GM21786 (cell line): ENCODE measurements around the gene ABCA2.

Experiments used
- ATAC-seq: cut with Tn5 transposase; IDR thresholded peaks from one replicate; pipeline ENCODE4 v1.9.1; 2021; ENCODE audit not compliant: unreplicated experiment

The ABCA2 gene

DNA sequence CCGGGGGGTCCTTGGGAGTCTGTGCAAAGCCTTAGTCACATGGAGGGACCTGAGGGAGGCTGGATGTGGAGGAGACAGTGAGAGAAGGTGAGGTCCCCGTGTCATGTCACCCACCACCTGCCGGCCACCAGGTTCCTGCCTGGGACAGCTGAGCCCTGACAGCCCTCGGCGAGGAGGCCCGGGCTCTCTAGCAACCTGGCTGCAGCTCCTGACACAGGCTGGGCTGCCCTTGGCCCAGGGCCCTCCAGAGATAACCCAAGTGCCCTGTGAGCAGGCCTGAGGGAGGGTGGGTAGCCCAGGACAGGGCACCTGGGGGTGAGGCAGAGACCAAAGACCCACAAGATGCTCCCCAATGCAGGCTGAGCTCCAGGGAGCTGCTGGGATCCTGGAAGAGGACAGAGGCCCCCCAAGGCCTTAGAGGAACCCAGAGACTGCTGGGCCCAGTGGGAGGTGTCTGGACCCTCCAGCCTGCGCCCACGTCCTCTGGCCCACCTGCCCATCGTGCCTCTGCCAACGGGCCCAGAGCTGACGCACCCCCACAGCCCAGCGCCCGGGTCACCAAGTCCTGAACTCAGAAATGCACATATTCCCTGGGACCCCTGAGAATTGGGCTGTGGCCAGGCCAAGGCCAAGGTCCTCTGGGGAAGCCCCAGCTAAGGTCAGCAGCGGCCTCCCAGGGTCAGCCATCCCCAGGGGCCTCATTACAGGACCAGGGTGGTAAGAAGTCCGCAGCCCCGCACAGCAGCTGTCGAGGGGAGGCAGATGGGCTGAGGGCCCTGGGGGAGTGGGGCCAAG lies 59.5 kb downstream of the ABCA2 start:
- ATAC-seq = no peak

- ATAC-seq = no peak
Measured at GRCh38 chr9:136965771-136966484, 62.1 kb downstream of the ABCA2 start.

- ATAC-seq = no peak
Measured at GRCh38 chr9:136964833-136965422, 63.1 kb downstream of the ABCA2 start.

DNA sequence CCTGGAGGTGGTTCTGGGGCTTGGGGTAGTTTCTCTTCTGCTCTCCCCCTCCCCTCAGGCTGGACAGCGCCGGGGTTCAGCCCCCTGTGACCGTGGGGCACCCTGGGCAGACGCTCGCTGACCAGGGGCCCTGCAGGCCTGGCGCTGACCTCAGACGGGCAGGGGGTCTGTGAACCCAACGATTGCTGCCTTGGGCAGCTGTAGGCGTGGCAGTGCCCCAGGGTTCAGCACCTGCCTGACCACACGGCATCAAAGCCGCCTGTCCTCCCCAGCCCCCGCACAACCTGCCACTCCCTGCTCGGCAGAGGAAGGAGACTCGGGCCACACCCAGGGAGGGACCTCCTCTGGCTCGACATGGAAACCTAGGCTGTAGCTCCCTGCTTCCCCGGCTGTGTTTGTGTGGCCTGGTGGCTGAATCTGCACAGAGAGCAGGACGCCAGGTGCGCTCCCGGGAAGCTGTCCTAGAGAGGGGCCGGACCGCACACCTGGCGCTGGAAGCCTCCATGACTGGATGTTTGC lies 63.8 kb downstream of the ABCA2 start:
- no peak for ATAC-seq

- no peak for ATAC-seq
Measured at GRCh38 chr9:136963751-136964150, 64.3 kb downstream of the ABCA2 start.

- ATAC-seq = no peak
Measured at GRCh38 chr9:136963341-136963740, 64.7 kb downstream of the ABCA2 start.

DNA sequence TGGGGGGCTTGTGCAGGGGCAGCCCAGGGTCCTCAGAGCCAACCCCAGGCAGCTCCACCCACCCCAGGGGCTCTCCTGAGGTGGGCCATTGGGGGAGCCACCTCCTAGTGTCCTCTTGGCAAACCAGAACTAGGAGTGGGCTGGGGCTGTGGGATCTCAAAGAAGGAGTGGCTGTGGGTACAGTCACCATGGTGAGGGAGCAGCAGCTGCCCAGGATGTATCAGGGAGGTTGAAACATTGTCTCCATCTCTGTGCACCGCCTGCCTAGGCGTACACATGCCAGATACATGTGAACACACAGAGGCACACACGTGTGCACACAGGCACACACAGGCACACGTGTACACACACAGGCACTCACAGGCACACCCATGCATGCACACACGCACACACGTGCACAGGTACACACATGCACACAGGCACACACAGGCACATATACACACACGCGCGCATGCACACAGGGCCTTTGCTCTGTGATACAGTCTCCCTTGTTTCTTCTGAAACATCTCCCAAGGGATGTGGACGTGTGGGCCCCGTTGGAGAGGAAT lies 65.3 kb downstream of the ABCA2 start:
- no peak for ATAC-seq

DNA sequence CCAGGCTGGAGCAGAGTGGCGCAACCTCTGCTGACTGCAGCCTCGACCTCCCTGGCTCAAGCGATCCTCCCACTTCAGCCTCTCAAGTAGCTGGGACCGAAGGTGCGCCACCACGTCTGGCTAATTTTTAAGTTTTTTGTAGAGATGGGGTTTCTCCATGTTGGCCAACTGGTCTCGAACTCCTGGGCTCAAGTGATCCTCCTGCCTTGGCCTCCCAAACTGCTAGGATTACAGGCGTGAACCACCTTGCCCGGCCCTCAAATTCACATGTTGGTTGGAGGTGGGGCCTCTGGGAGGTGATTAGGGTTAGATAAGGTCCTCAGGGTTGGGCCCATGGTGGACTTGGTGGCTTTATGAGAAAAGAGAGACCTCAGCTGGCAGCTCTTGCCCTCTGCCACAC lies 65.9 kb downstream of the ABCA2 start:
- no peak for ATAC-seq

DNA sequence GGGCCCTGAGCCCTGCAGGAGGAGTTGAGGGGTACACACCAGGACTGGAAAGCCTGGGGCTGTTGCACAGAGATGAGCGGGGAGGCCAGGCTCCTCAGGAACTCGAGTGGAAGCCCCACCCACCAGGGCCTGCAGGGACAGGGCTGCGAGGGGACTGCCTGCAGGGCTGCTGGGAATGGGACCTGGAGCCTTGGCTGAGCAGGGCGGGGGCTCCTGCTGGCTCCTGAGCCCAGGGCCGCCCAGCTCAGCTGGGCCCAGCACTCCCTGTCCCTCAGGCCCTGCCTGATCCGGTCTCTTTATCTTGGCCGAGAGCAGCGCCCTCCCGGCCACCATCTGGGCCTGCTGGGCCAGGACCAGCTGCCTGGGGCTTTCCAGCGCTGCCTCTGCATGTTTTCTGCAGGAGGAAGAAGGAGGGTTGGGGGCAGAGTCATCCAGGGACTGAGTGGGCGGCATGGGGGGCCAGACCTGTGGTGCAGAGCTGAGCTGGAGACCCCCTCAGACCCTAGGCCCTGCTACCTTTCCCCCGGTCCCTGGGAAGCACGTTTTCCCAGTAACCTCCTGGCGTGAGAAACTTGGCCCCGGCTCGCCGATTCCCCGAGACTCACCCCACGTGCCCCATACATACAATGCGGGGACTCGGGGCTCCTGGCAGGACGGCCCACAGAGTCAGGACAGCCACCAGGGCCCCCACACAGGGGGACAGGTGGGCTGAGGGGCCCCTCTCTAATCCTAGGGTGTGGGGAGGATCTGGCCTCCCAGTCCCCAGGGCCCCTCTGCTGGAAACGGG lies 66.6 kb downstream of the ABCA2 start:
- ATAC-seq = no peak

- ATAC-seq = no peak
Measured at GRCh38 chr9:136960938-136961275, 67.1 kb downstream of the ABCA2 start.

DNA sequence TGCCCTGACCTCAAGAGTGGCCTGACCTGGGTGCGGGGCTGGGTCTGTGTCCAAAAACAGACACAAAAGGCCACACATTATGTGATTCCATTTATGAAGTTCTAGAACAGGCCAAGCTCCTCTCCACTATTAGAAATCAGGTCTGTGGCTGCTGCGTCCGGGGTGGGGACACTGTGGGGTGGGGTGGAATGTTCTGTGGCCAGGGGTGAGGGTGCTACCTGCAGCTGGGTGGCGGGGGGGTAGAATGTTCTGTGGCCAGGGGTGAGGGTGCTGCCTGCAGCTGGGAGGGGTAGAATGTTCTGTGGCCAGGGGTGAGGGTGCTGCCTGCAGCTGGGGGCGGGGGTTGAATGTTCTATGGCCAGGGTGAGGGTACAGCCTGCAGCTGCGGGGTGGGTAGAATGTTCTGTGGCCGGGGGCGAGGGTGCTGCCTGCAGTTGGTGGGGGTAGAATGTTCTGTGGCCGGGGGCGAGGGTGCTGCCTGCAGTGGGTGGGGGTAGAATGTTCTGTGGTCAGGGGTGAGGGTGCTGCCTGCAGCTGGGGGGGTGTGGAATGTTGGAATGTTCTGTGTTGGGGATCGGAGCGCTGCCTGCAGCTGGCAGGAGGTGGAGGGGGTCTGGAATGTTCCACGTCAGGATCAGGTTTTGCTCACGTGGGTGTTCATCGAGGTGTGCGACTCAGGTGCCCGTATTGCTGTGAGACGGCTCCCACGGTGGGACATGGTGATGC lies 67.7 kb downstream of the ABCA2 start:
- no peak for ATAC-seq

DNA sequence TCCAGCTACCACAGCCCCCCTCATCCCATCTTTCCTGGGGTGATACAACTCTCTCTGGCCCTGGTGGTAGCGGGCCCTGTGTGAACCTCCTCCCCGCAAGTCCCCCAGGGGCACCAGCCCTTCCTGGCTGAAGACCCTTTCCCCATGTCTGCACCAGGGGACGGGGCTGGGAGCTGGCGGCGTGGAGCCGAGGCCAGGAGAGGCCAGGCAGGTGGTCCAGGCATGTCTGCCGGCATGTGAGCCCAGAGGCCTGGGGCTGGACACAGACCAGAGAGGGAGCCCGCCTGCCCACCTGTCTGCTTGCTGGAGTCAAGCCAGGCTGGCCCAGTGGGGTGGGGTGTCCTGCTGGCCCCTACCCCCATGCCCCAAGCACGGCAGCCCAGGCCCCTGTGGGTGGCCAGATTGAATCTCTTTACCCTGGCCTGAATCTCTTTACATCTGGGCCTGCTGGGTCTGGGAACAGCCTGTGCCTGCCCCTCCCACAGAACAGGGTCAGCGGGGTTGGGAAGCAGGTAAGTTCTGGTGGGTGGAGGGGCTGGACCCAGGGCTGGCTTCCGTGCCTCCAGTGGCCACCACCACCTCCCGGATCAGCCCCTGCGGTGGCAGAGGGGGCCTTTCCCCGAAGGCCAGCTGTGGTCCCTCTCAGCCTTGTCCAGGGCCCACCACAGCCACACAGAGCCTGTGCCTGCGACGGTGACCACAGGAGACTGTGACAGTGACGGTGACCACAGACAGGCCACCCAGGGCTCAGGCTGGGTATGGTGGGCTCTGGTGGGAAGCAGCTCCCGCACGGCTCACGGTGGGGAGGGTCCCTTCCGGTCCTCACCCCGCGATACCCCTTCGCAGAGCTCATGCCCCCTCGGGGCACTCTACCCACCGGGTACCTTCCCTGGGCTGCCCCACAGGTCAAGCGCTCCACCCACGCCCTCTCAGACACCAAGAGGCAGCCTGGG lies 68.9 kb downstream of the ABCA2 start:
- no peak for ATAC-seq

- ATAC-seq = no peak
Measured at GRCh38 chr9:136958473-136958872, 69.6 kb downstream of the ABCA2 start.

DNA sequence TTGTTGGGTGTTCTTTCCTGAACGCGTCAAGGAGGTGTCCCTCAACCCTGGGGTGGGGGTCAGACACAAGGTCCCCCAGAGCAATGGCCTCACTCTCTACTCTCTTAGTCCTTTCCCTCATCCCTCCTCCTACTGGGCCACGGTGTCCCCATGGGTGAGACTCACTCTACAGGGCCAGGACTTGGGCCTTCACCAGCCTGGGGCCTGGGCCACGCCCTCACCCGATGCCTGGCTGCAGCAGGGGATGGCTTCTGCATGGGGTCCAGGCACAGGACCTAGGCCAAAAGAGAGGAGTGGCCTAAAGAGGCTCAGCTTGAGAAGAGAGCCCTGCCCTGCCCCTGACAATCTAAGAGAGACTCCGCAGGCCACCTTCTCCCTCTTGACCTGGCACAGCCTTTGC lies 70.1 kb downstream of the ABCA2 start:
- ATAC-seq = no peak

DNA sequence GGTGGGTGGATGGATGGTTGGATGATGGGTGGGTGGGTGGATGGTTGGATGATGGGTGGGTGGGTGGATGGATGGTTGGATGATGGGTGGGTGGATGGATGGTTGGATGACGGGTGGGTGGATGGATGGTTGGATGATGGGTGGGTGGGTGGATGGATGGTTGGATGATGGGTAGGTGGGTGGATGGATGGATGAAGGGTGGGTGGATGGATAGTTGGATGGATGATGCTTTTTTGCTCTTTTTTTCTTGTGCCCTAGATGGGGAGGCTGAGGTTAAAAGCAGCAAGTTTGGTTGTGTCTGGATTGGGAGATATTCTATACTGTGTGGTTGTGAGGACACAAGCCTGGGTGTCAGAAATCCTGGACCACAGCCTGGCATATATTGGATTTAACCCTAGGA lies 70.6 kb downstream of the ABCA2 start:
- ATAC-seq = no peak
